ENCODE measurements around the gene ZFP91.

The ZFP91 gene

DNA sequence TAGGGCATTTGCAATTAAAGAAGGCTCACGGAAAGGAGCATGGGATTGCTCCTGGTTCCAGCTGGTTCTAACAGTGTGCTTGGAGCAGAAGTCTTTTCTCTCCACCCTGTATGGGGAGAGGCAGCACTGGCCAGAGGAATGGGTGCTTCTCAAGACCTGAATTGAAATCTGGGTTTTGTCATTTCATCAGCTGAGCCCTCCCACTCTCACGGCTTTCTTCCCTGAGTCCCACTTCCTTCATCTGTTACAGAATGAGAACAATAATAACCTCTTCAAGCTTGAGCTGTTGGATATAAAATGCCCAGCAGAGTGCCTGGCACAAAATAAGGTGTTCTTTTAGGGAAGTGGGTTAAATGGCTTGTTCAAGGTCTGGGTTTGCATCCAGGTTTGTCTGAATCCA lies 60.8 kb downstream of the ZFP91 start:
- H3K4me3 ChIP-seq (ENCODE audit: low read depth, low read length): no peak overlapping the region
- TF ChIP-seq, protein P1, sequence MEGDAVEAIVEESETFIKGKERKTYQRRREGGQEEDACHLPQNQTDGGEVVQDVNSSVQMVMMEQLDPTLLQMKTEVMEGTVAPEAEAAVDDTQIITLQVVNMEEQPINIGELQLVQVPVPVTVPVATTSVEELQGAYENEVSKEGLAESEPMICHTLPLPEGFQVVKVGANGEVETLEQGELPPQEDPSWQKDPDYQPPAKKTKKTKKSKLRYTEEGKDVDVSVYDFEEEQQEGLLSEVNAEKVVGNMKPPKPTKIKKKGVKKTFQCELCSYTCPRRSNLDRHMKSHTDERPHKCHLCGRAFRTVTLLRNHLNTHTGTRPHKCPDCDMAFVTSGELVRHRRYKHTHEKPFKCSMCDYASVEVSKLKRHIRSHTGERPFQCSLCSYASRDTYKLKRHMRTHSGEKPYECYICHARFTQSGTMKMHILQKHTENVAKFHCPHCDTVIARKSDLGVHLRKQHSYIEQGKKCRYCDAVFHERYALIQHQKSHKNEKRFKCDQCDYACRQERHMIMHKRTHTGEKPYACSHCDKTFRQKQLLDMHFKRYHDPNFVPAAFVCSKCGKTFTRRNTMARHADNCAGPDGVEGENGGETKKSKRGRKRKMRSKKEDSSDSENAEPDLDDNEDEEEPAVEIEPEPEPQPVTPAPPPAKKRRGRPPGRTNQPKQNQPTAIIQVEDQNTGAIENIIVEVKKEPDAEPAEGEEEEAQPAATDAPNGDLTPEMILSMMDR (conservative IDR thresholded peaks at IDR 0.05; ENCODE audit: low read depth, low read length): no peak
- no peak for DNase-seq (ENCODE audit: low read depth)

DNA sequence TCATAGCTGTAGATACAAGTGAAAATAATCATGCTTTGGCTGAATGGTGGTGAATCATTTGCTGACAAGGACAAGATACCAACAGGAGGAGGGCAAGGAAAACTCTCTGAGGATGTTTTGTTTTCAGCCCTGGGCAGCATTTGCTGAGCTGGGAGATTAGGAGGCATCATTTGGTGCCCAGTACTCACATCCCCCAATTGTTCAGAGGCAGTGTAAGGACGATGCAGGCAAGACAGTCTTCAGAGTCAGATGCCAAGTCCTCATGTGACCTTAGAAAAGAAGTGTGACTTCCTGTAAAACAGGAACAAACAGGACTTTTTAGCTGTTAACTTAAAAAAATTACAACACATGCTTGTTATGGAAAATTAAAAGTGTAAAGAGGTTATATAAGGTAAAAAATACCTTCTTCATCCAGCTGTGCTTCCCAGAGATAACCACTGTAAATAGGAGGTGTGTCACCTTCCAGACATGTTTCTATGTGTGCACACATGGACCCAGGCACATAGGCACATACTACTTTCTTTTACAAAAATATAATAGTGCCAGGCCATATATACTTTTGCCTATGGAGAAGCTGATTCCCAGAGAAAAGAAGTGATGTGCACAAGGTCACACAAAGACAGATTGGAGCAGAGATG lies 61.6 kb downstream of the ZFP91 start:
- no peak for DNase-seq (ENCODE audit: low read depth)
- no peak overlapping the region for H3K4me3 ChIP-seq (ENCODE audit: low read depth, low read length)
- TF ChIP-seq, protein P1 (conservative IDR thresholded peaks at IDR 0.05; ENCODE audit: low read depth, low read length): no peak

GRCh38 chr11:58641341-58641740 lies 62.5 kb downstream of the ZFP91 start:
- DNase-seq (ENCODE audit: low read depth): no peak
- no peak overlapping the region for H3K4me3 ChIP-seq (ENCODE audit: low read depth, low read length)
- TF ChIP-seq, protein P1 (conservative IDR thresholded peaks at IDR 0.05; ENCODE audit: low read depth, low read length): no peak

DNA sequence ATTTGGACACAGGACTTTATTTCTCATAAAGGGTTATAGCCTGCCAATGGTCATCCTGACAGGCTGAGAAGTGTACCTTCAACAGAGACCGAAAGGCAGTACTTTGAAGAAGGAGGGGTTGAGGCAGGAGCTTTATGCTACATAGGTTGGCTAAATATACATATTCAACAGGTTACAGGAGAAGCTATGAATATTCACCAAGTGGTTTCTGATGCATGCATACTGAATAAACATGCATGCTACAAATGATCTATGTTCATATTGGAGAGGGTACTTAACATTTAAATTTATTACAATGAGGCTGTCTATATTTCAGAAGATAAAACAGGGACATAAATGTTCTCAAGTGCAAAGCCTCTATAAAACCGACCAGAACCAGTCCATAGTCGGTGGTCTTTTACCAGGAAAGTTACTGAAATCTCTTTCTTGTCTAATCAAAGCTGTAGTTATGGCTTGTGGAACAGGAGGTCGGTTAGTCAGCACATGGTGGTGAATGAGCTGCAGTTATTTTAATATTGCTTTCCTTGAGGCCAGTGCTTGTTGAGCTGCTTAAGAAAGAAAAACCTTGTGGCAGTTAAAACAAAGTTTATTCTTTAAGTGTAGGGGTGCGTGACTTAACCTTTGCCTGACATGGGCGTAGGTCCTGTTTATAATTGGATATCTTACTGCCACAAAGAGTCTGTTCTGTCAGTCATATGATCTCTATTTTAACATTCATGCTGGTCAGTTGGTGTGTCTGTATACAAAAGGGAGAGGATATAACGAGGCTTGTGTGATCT lies 63.1 kb downstream of the ZFP91 start:
- H3K4me3 ChIP-seq (ENCODE audit: low read depth, low read length): no peak overlapping the region
- no peak for DNase-seq (ENCODE audit: low read depth)
- TF ChIP-seq, protein P1 (conservative IDR thresholded peaks at IDR 0.05; ENCODE audit: low read depth, low read length): no peak

DNA sequence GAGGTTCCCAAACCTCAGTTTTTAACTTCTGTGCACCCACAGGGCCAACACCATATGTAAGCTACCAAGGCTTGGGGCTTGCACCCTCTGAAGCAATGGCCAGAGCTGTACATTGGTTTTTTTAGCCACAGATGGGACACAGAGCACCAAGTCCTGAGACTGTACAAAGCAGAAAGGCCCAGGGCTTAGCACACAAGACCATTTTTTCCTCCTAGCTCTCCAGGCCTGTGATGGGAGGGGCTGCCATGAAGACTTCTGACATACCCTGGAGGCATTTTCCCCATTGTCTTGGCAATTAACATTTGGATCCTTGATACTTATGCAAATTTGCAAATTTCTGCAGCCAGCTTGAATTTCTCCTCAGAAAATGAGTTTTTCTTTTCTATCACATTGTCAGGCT lies 67.0 kb downstream of the ZFP91 start:
- no peak overlapping the region for H3K4me3 ChIP-seq (ENCODE audit: low read depth, low read length)
- no peak for DNase-seq (ENCODE audit: low read depth)
- TF ChIP-seq, protein P1 (conservative IDR thresholded peaks at IDR 0.05; ENCODE audit: low read depth, low read length): no peak

DNA sequence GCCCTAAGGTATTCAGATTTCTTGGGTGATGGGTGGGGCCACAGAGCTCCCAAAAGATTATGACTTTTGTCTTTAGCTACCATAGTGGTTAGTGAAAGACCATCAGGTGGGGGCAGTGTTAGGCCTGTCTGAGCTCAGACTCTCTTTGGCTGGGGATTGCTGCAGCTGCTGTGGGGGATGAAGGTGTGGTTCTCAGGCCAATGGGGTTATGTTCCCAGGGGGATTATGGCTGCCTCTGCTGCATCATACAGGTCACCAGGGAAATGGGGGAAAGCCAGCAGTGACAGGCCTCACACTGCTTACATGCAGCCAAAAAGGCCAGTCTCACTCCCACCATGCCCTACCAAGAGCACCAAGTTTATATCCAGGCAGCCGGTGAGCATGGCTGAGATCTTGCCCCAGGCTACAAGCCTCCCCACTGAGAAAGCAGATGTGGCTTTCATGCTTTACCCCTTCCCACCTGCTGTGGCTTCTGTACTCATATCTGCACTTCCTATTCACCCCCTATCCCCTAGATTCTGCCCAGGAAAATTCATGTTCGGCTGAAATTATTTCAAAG lies 68.4 kb downstream of the ZFP91 start:
- no peak for DNase-seq (ENCODE audit: low read depth)
- TF ChIP-seq, protein P1 (conservative IDR thresholded peaks at IDR 0.05; ENCODE audit: low read depth, low read length): no peak
- no peak overlapping the region for H3K4me3 ChIP-seq (ENCODE audit: low read depth, low read length)

Data from choroid plexus epithelial cell (primary cell).